ENCODE data around the gene CDH4.

DNA sequence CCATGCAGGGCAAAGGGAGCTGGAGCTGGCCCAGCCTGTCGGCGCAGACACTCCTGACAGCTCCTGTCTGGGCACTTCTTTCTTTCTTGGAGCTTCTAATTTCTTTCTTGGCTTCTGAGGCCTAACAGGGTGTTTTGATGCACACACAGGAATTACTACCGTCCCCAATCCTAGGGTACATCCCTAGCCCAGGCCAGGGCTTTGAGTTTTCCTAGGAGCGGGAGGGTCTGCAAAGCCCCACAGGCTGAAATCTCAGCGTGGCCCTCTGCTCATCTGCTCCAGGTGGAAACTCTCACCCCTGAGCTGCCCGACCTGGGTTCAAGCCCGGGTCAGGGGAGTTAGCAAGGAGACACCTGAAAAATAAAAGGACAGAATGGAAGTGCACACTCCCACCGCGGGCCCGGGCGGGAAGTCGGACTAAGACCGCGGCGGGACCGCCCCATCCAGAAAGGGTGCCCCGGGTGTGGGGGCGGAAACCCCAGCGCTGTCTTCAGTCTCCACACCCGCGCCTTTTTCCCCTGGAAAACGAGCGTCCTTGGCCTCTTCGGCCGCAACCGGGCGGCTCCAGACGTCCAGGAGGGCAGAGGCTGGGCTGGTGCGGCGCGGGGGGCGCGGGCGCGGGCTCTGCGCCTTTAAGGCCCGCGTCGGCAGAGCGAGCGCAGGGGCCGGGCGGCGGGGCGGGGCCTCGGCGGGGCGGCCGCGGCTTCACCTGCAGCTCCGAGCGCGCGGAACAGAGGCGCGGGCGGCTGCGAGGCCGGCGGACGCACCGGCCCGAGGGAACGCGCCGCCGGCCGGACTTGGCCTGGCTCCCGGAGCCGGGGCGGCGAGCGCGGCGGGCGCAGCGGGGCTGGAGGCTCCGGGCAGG lies at the start of gene CDH4:
- TF ChIP-seq POLR2A (IDR thresholded peaks at IDR 0.05; ENCODE audit: control extremely low read depth in 1 of 2, low read depth in 2 of 2, low read length in 2 of 2) (no peak), EP300 (IDR thresholded peaks at IDR 0.05; ENCODE audit: borderline replicate concordance in 1 of 2, low read depth in 2 of 2, low read length in 2 of 2) (no peak), SIN3A (conservative IDR thresholded peaks at IDR 0.05 in 1 of 2, IDR thresholded peaks at IDR 0.05 in 1 of 2; ENCODE audit: low read depth in 1 of 2, low read length in 2 of 2) (no peak), TAF1 (IDR thresholded peaks at IDR 0.05; ENCODE audit: low read depth, low read length) (peak; percentile 52; the same call in 1 of the 2 replicates), CEBPB (IDR thresholded peaks at IDR 0.05; ENCODE audit: low read depth, low read length) (no peak), JUN (IDR thresholded peaks at IDR 0.05; ENCODE audit: low read depth, low read length) (no peak), SP1 (IDR thresholded peaks at IDR 0.05; ENCODE audit: low read depth, low read length) (no peak), POLR2AphosphoS5 (IDR thresholded peaks at IDR 0.05; ENCODE audit: low read depth, low read length) (no peak), RNF2 (IDR thresholded peaks at IDR 0.05; ENCODE audit: borderline replicate concordance, low read depth, low read length, missing control alignments, poor library complexity, severe bottlenecking) (peak; percentile 16)
- TF ChIP-seq, protein P1, sequence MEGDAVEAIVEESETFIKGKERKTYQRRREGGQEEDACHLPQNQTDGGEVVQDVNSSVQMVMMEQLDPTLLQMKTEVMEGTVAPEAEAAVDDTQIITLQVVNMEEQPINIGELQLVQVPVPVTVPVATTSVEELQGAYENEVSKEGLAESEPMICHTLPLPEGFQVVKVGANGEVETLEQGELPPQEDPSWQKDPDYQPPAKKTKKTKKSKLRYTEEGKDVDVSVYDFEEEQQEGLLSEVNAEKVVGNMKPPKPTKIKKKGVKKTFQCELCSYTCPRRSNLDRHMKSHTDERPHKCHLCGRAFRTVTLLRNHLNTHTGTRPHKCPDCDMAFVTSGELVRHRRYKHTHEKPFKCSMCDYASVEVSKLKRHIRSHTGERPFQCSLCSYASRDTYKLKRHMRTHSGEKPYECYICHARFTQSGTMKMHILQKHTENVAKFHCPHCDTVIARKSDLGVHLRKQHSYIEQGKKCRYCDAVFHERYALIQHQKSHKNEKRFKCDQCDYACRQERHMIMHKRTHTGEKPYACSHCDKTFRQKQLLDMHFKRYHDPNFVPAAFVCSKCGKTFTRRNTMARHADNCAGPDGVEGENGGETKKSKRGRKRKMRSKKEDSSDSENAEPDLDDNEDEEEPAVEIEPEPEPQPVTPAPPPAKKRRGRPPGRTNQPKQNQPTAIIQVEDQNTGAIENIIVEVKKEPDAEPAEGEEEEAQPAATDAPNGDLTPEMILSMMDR (IDR thresholded peaks at IDR 0.05; ENCODE audit: control extremely low read depth in 1 of 3, insufficient read depth in 1 of 3, low read depth in 1 of 3, low read length in 3 of 3) = no peak
- TF ChIP-seq, protein P2, sequence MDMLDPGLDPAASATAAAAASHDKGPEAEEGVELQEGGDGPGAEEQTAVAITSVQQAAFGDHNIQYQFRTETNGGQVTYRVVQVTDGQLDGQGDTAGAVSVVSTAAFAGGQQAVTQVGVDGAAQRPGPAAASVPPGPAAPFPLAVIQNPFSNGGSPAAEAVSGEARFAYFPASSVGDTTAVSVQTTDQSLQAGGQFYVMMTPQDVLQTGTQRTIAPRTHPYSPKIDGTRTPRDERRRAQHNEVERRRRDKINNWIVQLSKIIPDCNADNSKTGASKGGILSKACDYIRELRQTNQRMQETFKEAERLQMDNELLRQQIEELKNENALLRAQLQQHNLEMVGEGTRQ (IDR thresholded peaks at IDR 0.05; ENCODE audit: low read length) = no peak

Data from H1 (cell line).